Upper lobe of left lung (tissue), 6 donors: ENCODE results near the gene HNRNPK. TPM values are rescaled to one million over a fixed set of nuclear protein-coding genes. Genes with fewer than 3 reads are reported as not detected.

Experiments used
- ATAC-seq, 2 donors: fragments of 200-7000 bp; cut with Tn5 transposase; one replicate each; pipeline ENCODE4 v1.9.1; 2022; ENCODE audit warnings: mild to moderate bottlenecking in 2 of 2, moderate library complexity in 2 of 2; ENCODE audit not compliant: low FRiP score in 2 of 2
- DNase-seq, 2 donors: peaks; one replicate each; pipeline ENCODE4 v3.0.0-alpha.2; 2019 to 2020
- H3K27ac ChIP-seq, 4 donors: fragments of 200-600 bp; sonication (generic); one replicate each; pipeline ENCODE4 v1.5.1; 2016 to 2019
- H3K27me3 ChIP-seq, 4 donors: fragments of 200-600 bp; sonication (generic); one replicate each; pipeline ENCODE4 v1.5.1; 2017 to 2019
- H3K36me3 ChIP-seq, 4 donors: fragments of 200-600 bp; sonication (generic); one replicate each; pipeline ENCODE4 v1.5.1; 2016 to 2019
- H3K4me1 ChIP-seq, 4 donors: fragments of 200-600 bp; sonication (generic); one replicate each; pipeline ENCODE4 v1.5.1; 2018 to 2019
- H3K4me3 ChIP-seq, 4 donors: fragments of 200-600 bp; sonication (generic); one replicate each; pipeline ENCODE4 v1.5.1; 2017 to 2019; ENCODE audit warnings: mild to moderate bottlenecking in 2 of 4, moderate library complexity in 1 of 4
- H3K9me3 ChIP-seq, 4 donors: fragments of 200-600 bp; sonication (generic); one replicate each; pipeline ENCODE4 v1.5.1; 2018 to 2019
- CTCF ChIP-seq, 6 experiments: fragments of 450-650 bp in 4 of 6; fragments of 200-600 bp in 2 of 6; sonication (generic) in 2 of 6; IDR thresholded peaks; one replicate each; pipeline ENCODE4 v1.5.1; 2016 to 2019; ENCODE audit warnings: antibody characterized with exemption in 6 of 6
- EP300 ChIP-seq, 4 donors: sonication (generic); formaldehyde crosslinking; IDR thresholded peaks; one replicate each; pipeline ENCODE4 v1.5.1; 2017; ENCODE audit warnings: antibody characterized with exemption in 4 of 4, control low read depth in 2 of 4
- POLR2A ChIP-seq, 4 donors: fragments of 450-650 bp; IDR thresholded peaks; one replicate each; pipeline ENCODE4 v1.5.1; 2016 to 2017; ENCODE audit warnings: antibody characterized with exemption in 4 of 4, mild to moderate bottlenecking in 2 of 4
- POLR2AphosphoS5 ChIP-seq, 2 donors: sonication (generic); formaldehyde crosslinking; IDR thresholded peaks; one replicate each; pipeline ENCODE4 v1.5.1; 2017; ENCODE audit warnings: antibody characterized with exemption in 2 of 2
- WGBS, 2 donors: methylation state at CpG; one replicate each; pipeline ENCODE4 v1.1.5; 2017 to 2018; 5-methylcytosine and 5-hydroxymethylcytosine counted together
- total RNA-seq, 6 donors: library from RNA; depleted of rRNA in 4 of 6; stranded (reverse); fragments of >200 nt in 4 of 6; gene quantifications; one replicate each; pipeline versions ENCODE4 v1.1.0 to v1.2.1, GENCODE V29; 2016 to 2021
- donor health status: DM: no; HTN: no; CAD: no; lungs with moderate emphysema.
- donor health status: DM: no; HTN: yes; CAD: no; lungs with severe emphysema.

Gene HNRNPK
- total RNA-seq, 6 donors from 2014 or later = 178 to 465 (median 359) TPM

GRCh38 chr9:84002344-84002743, 22.3 kb upstream of the HNRNPK start:
- TF ChIP-seq CTCF (IDR thresholded peaks at IDR 0.05) = no peak
- no peak for TF ChIP-seq EP300 (IDR thresholded peaks at IDR 0.05)
- no peak for ATAC-seq
- Histone ChIP-seq H3K27ac (peak overlapping the region in 2 of 4 donors; percentile 27 to 53), H3K4me1 (peaks cover 0 to 14% (median 10%) of the 10 kb centered on the region in 4 donors), H3K36me3 (no peaks in the 10 kb centered on the region), H3K4me3 (peak overlapping the region in 1 of 4 donors; percentile 11), H3K27me3 (no peaks in the 10 kb centered on the region), H3K9me3 (no peaks in the 10 kb centered on the region)
- no peak for DNase-seq

GRCh38 chr9:84001621-84002020, 21.6 kb upstream of the HNRNPK start:
- Histone ChIP-seq H3K4me1 (peaks cover 0 to 14% (median 10%) of the 10 kb centered on the region in 4 donors), H3K9me3 (no peaks in the 10 kb centered on the region), H3K27me3 (no peaks in the 10 kb centered on the region), H3K4me3 (no peak overlapping the region), H3K27ac (peak overlapping the region in 2 of 4 donors; percentile 27 to 53), H3K36me3 (no peaks in the 10 kb centered on the region)
- DNase-seq (no peak), ATAC-seq (no peak)
- WGBS, 2 donors = 66 to 71% methylated on average over 2 of the region's 2 CpGs
- TF ChIP-seq POLR2A (IDR thresholded peaks at IDR 0.05) (no peak), POLR2AphosphoS5 (IDR thresholded peaks at IDR 0.05) (no peak), CTCF (IDR thresholded peaks at IDR 0.05) (no peak), EP300 (IDR thresholded peaks at IDR 0.05) (no peak)

GRCh38 chr9:84000186-84000585, 20.2 kb upstream of the HNRNPK start:
- no peak for TF ChIP-seq CTCF (IDR thresholded peaks at IDR 0.05)
- TF ChIP-seq POLR2AphosphoS5 (IDR thresholded peaks at IDR 0.05) = no peak
- TF ChIP-seq EP300 (IDR thresholded peaks at IDR 0.05) = no peak
- no peak for TF ChIP-seq POLR2A (IDR thresholded peaks at IDR 0.05)
- ATAC-seq = no peak
- no peak overlapping the region for H3K4me3 ChIP-seq
- H3K36me3 ChIP-seq = no peaks in the 10 kb centered on the region
- H3K4me1 ChIP-seq = peaks cover 0 to 14% (median 10%) of the 10 kb centered on the region in 4 donors
- H3K9me3 ChIP-seq = no peaks in the 10 kb centered on the region
- no peaks in the 10 kb centered on the region for H3K27me3 ChIP-seq
- no peak overlapping the region for H3K27ac ChIP-seq
- no peak for DNase-seq
- 89 to 95% methylated on average over 3 of the region's 3 CpGs for WGBS, 2 donors

- H3K36me3 ChIP-seq = no peaks in the 10 kb centered on the region
- 61 to 72% methylated on average over 2 of the region's 2 CpGs for WGBS, 2 donors
- ATAC-seq = no peak
- no peak overlapping the region for H3K4me3 ChIP-seq
- no peaks in the 10 kb centered on the region for H3K9me3 ChIP-seq
- H3K4me1 ChIP-seq = peaks cover 0 to 14% (median 10%) of the 10 kb centered on the region in 4 donors
- H3K27me3 ChIP-seq = no peaks in the 10 kb centered on the region
- DNase-seq = no peak
- no peak for TF ChIP-seq CTCF (IDR thresholded peaks at IDR 0.05)
- no peak for TF ChIP-seq EP300 (IDR thresholded peaks at IDR 0.05)
- TF ChIP-seq POLR2A (IDR thresholded peaks at IDR 0.05) = no peak
- H3K27ac ChIP-seq = no peak overlapping the region
Observed at GRCh38 chr9:83999141-83999918, 19.3 kb upstream of the HNRNPK start.

- Histone ChIP-seq H3K4me1 (peaks cover 0 to 7% (median 3%) of the 10 kb centered on the region in 4 donors), H3K36me3 (no peaks in the 10 kb centered on the region), H3K9me3 (no peaks in the 10 kb centered on the region), H3K4me3 (no peak overlapping the region), H3K27me3 (no peaks in the 10 kb centered on the region), H3K27ac (no peak overlapping the region)
- no peak for DNase-seq
- TF ChIP-seq POLR2A (IDR thresholded peaks at IDR 0.05) (no peak), POLR2AphosphoS5 (IDR thresholded peaks at IDR 0.05) (no peak), EP300 (IDR thresholded peaks at IDR 0.05) (no peak), CTCF (IDR thresholded peaks at IDR 0.05) (no peak)
- no peak for ATAC-seq
- WGBS, 2 donors = 94 to 95% methylated on average over 4 of the region's 4 CpGs
Observed at GRCh38 chr9:83996126-83996525, 16.1 kb upstream of the HNRNPK start.
